OCI-LY7 (cell line): ENCODE measurements around the gene TMEM42. TPM values are rescaled to one million over a fixed set of nuclear protein-coding genes. Genes with fewer than 3 reads are reported as not detected.

Source experiments
- BruUV-seq: library from RNA; stranded (reverse); fragments of 400-500 nt; replicated peaks from 2 replicates; lab custom pipeline; 2021; lab: Mats Ljungman, UMichigan
- CTCF ChIA-PET: fragments of 300-600 bp; sonication (Branson Sonifier 250); formaldehyde crosslinking; loops from one replicate; lab custom pipeline; 2022; ENCODE audit warnings: antibody characterized with exemption; ENCODE audit not compliant: unreplicated experiment; lab: Charles Lee
- POLR2A ChIA-PET: fragments of 300-600 bp; sonication (Branson Sonifier 250); formaldehyde crosslinking; loops from one replicate; lab custom pipeline; 2022; ENCODE audit warnings: antibody characterized with exemption; lab: Charles Lee
- DNase-seq: peaks from one replicate; pipeline ENCODE4 v3.0.0-alpha.2; 2015; ENCODE audit warnings: low spot score
- H2AFZ ChIP-seq: fragments of 200-600 bp; sonication (generic), shearing (Covaris generic); 2 replicates; pipeline ENCODE4 v1.6.1; 2014; ENCODE audit warnings: mild to moderate bottlenecking, antibody characterized with exemption, low read length, moderate library complexity
- H3K27ac ChIP-seq: fragments of 200-600 bp; sonication (generic); 2 replicates; pipeline ENCODE4 v1.5.1; 2014; ENCODE audit warnings: mixed run types, low read depth, mild to moderate bottlenecking, moderate library complexity, low read length, inconsistent platforms; ENCODE audit not compliant: poor library complexity, severe bottlenecking
- H3K36me3 ChIP-seq: fragments of 200-600 bp; sonication (generic); 2 replicates; pipeline ENCODE4 v1.6.1; 2014; ENCODE audit warnings: mild to moderate bottlenecking, antibody characterized with exemption, low read length, moderate library complexity, mixed read lengths; ENCODE audit not compliant: insufficient read depth
- H3K4me1 ChIP-seq: fragments of 200-600 bp; sonication (generic); 2 replicates; pipeline ENCODE4 v1.5.1; 2014; ENCODE audit warnings: mild to moderate bottlenecking, low read length; ENCODE audit not compliant: insufficient read depth, poor library complexity, severe bottlenecking
- H3K4me2 ChIP-seq: fragments of 200-600 bp; sonication (generic); 2 replicates; pipeline ENCODE4 v1.6.1; 2014; ENCODE audit warnings: mild to moderate bottlenecking, low read length
- H3K4me3 ChIP-seq: fragments of 200-600 bp; sonication (generic); 2 replicates; pipeline ENCODE4 v1.5.1; 2014; ENCODE audit warnings: mild to moderate bottlenecking, low read depth, low read length; ENCODE audit not compliant: poor library complexity, severe bottlenecking
- H3K79me2 ChIP-seq: fragments of 200-600 bp; sonication (generic); 2 replicates; pipeline ENCODE4 v1.6.1; 2016; ENCODE audit warnings: low read depth, mild to moderate bottlenecking, low read length, moderate library complexity, mixed read lengths; ENCODE audit not compliant: insufficient read depth
- H3K9me2 ChIP-seq: fragments of 200-600 bp; sonication (generic); 2 replicates; pipeline ENCODE4 v1.6.1; 2016; ENCODE audit warnings: mild to moderate bottlenecking, low read length, mixed read lengths; ENCODE audit not compliant: insufficient read depth
- H3K9me3 ChIP-seq: fragments of 200-600 bp; sonication (generic); 2 replicates; pipeline ENCODE4 v1.6.1; 2014; ENCODE audit warnings: mild to moderate bottlenecking, mixed run types, low read length, mixed read lengths
- H4K20me1 ChIP-seq: fragments of 200-600 bp; sonication (generic); 2 replicates; pipeline ENCODE4 v1.6.1; 2014; ENCODE audit warnings: mild to moderate bottlenecking, antibody characterized with exemption, low read length, moderate library complexity, mixed read lengths; ENCODE audit not compliant: insufficient read depth
- CTCF ChIP-seq: fragments of 200-600 bp; sonication (generic); conservative IDR thresholded peaks from 2 replicates; pipeline ENCODE4 v1.5.1; 2014; ENCODE audit warnings: mild to moderate bottlenecking, antibody characterized with exemption, low read length, moderate library complexity, mixed read lengths
- EZH2phosphoT487 ChIP-seq: fragments of 200-600 bp; sonication (generic); IDR thresholded peaks from 2 replicates; pipeline ENCODE4 v1.6.1; 2018; ENCODE audit warnings: low read depth, borderline replicate concordance, mild to moderate bottlenecking, mixed run types, antibody characterized with exemption, low read length, moderate library complexity, mixed read lengths
- intact Hi-C: fragments of 100-400 bp; cut with micrococcal nuclease; formaldehyde crosslinking; loops from one replicate; pipeline ENCODE4 v1.10.0; 2022; ENCODE audit not compliant: unreplicated experiment
- total RNA-seq, 2 experiments: library from RNA; depleted of rRNA in 1 of 2; stranded (reverse); fragments of >200 nt in 1 of 2; shearing (Covaris generic) in 1 of 2; gene quantifications; 2 replicates each; pipeline ENCODE4 v1.2.3, GENCODE V29; 2014 to 2022

TMEM42 gene
- total RNA-seq, 2 experiments from 2014 or later: 19.3 to 21.2 TPM

- H3K79me2 ChIP-seq: no peaks in the 10 kb centered on the region
- intact Hi-C loops: no loop called here
- no peaks in the 10 kb centered on the region for H4K20me1 ChIP-seq
- H3K4me1 ChIP-seq: no peaks in the 10 kb centered on the region
- peaks cover 78% of the 10 kb centered on the region for H3K36me3 ChIP-seq
- H3K27ac ChIP-seq: no peak overlapping the region
- CTCF ChIA-PET: no interaction called here
- no peak for TF ChIP-seq CTCF
- TF ChIP-seq EZH2phosphoT487: no peak
- BruUV-seq: no TSS peak
- POLR2A ChIA-PET: no interaction called here
- no peak for DNase-seq
- no peaks in the 10 kb centered on the region for H3K9me2 ChIP-seq
- H3K4me3 ChIP-seq: no peak overlapping the region
- no peak overlapping the region for H2AFZ ChIP-seq
- H3K9me3 ChIP-seq: no peaks in the 10 kb centered on the region
- no peak overlapping the region for H3K4me2 ChIP-seq
Measured at GRCh38 chr3:44825264-44825925, 36.3 kb upstream of the TMEM42 start.

DNA sequence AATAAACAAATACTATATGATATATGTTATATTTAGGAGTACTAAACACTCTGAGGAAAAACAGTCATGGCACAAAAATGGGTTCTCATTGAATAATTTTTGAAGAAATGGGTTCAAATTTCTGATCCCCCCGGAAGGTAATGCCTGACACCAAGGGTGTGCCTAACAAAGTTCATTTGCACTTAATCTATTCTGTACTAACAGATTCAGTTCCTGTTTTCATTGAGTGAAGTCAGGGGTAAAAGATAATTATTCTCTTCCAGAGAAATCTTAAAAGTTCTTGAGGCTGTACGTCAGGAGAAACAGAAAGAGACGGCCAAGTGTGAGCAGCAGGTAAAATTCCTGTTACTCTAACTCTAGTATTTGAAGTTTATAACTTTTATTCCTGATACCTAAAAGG lies 34.5 kb upstream of the TMEM42 start:
- no peak overlapping the region for H2AFZ ChIP-seq
- peaks cover 90% of the 10 kb centered on the region for H3K36me3 ChIP-seq
- no peak overlapping the region for H3K4me2 ChIP-seq
- no peaks in the 10 kb centered on the region for H3K79me2 ChIP-seq
- no TSS peak for BruUV-seq
- DNase-seq: no peak
- H4K20me1 ChIP-seq: no peaks in the 10 kb centered on the region
- H3K4me1 ChIP-seq: no peaks in the 10 kb centered on the region
- TF ChIP-seq CTCF (no peak), EZH2phosphoT487 (no peak)
- POLR2A ChIA-PET: no interaction called here
- CTCF ChIA-PET: no interaction called here
- H3K9me3 ChIP-seq: no peaks in the 10 kb centered on the region
- no peak overlapping the region for H3K27ac ChIP-seq
- no peak overlapping the region for H3K4me3 ChIP-seq
- no peaks in the 10 kb centered on the region for H3K9me2 ChIP-seq
- intact Hi-C loops: no loop called here

DNA sequence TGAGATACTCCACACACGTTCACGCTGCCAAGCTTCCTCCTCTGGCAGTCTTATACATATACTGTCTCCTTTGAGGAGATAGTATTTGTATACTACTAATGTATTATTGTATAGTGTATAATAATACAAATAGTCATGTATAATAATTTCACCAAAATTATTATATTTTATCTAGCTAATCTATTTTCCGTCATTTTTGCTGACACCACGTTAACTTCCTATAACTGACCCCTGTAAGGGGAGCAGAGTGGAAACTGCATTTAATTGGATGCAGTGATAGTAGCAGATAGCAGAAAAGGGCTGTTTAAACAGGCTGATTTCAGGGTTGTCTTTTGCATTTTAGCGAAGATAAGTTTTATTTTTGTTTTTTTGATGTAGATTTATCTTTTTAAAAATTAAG lies 30.5 kb upstream of the TMEM42 start:
- CTCF ChIA-PET: no interaction called here
- intact Hi-C loops: no loop called here
- Histone ChIP-seq H2AFZ (no peak overlapping the region), H3K36me3 (peaks cover 89% of the 10 kb centered on the region), H3K4me2 (no peak overlapping the region), H3K9me2 (no peaks in the 10 kb centered on the region), H3K4me1 (no peaks in the 10 kb centered on the region), H3K9me3 (0 out of 2 replicates have a peak, but pooled peaks cover 7% of the 10 kb centered on the region), H4K20me1 (no peaks in the 10 kb centered on the region), H3K27ac (no peak overlapping the region), H3K4me3 (no peak overlapping the region), H3K79me2 (no peaks in the 10 kb centered on the region)
- TF ChIP-seq EZH2phosphoT487 (no peak), CTCF (no peak)
- BruUV-seq: no TSS peak
- no peak for DNase-seq
- POLR2A ChIA-PET: interaction anchor here (0.5 to 1.9 kb wide), 4 partner anchors 9 to 73 kb away, joined by 3 to 9 read pairs (median 3); no protein-coding TSS in a partner anchor
